ENCODE data around the gene DMD.
"Not testable (repeated sequence)": the region's sequence is repeated elsewhere in the genome, so short reads cannot be mapped to it uniquely, and the experiment has no call there.

The DMD gene

GRCh38 chrX:32592786-32593185, 618.6 kb downstream of the DMD start:
- DNase-seq: no peak

- DNase-seq: no peak
These were observed 619.8 kb downstream of the DMD start for GRCh38 chrX:32591589-32591988.

GRCh38 chrX:32582729-32583128, 628.6 kb downstream of the DMD start:
- no peak for DNase-seq

- no peak for DNase-seq
These were observed 634.5 kb downstream of the DMD start for GRCh38 chrX:32576885-32577284.

GRCh38 chrX:32572644-32573043, 638.7 kb downstream of the DMD start:
- DNase-seq: no peak

GRCh38 chrX:32571579-32571978, 639.8 kb downstream of the DMD start:
- DNase-seq: no peak

GRCh38 chrX:32562261-32562660, 649.1 kb downstream of the DMD start:
- no peak for DNase-seq

- DNase-seq: no peak
These were observed 666.2 kb downstream of the DMD start for GRCh38 chrX:32545101-32545500.

GRCh38 chrX:32538554-32538953, 672.8 kb downstream of the DMD start:
- no peak for DNase-seq

GRCh38 chrX:32533848-32534247, 677.5 kb downstream of the DMD start:
- DNase-seq: no peak

GRCh38 chrX:32532262-32532661, 679.1 kb downstream of the DMD start:
- no peak for DNase-seq

- peak; percentile 6 for DNase-seq
These were observed 680.4 kb downstream of the DMD start for GRCh38 chrX:32530802-32531403.

- DNase-seq: not testable (repeated sequence)
These were observed 682.9 kb downstream of the DMD start for GRCh38 chrX:32528451-32528850.

GRCh38 chrX:32525234-32525633, 686.1 kb downstream of the DMD start:
- no peak for DNase-seq

- no peak for DNase-seq
These were observed 687.0 kb downstream of the DMD start for GRCh38 chrX:32524385-32524784.

GRCh38 chrX:32520789-32521188, 690.6 kb downstream of the DMD start:
- DNase-seq: no peak

- DNase-seq: no peak
These were observed 696.4 kb downstream of the DMD start for GRCh38 chrX:32514986-32515385.

- DNase-seq: no peak
These were observed 709.7 kb downstream of the DMD start for GRCh38 chrX:32501606-32502005.

GRCh38 chrX:32496671-32497070, 714.7 kb downstream of the DMD start:
- no peak for DNase-seq

- no peak for DNase-seq
These were observed 715.5 kb downstream of the DMD start for GRCh38 chrX:32495855-32496254.

GRCh38 chrX:32489125-32489524, 722.2 kb downstream of the DMD start:
- no peak for DNase-seq

GRCh38 chrX:32483534-32484136, 727.7 kb downstream of the DMD start:
- no peak for DNase-seq

- no peak for DNase-seq
These were observed 731.3 kb downstream of the DMD start for GRCh38 chrX:32480019-32480418.

- DNase-seq: no peak
These were observed 739.0 kb downstream of the DMD start for GRCh38 chrX:32472364-32472763.

- no peak for DNase-seq
These were observed 755.6 kb downstream of the DMD start for GRCh38 chrX:32455704-32456103.

All from activated CD4-positive, alpha-beta T cell treated with anti-CD3 and anti-CD28 coated beads for 48 hours (primary cell).